Raji (cell line): ENCODE measurements around the gene TSPAN3.

ENCODE experiments used
- POLR2A ChIP-seq: IDR thresholded peaks from 2 replicates; pipeline ENCODE4 v1.6.1; 2011; ENCODE audit warnings: low read depth, low read length, control low read depth; ENCODE audit not compliant: insufficient read depth

TSPAN3 gene

GRCh38 chr15:77034695-77035489 lies 36.0 kb downstream of the TSPAN3 start:
- TF ChIP-seq POLR2A = no peak

- no peak for TF ChIP-seq POLR2A
These were observed 36.9 kb downstream of the TSPAN3 start for GRCh38 chr15:77033729-77034671.

DNA sequence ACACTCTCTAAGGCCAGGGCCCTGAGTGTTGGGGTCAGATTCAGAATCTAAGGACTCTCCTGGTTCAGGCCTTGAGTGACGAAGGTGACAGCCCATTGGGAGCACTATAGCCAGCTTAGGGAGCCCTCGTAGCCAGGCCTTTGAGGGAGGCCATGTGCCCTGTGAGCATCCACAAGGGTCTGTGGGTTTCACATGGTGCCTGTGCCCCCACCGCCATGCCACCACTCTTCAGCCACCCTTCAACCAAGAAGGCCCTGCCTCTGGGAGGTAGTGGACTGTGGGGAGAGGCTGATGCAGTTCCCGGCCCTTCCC lies 37.5 kb downstream of the TSPAN3 start:
- TF ChIP-seq POLR2A = no peak

DNA sequence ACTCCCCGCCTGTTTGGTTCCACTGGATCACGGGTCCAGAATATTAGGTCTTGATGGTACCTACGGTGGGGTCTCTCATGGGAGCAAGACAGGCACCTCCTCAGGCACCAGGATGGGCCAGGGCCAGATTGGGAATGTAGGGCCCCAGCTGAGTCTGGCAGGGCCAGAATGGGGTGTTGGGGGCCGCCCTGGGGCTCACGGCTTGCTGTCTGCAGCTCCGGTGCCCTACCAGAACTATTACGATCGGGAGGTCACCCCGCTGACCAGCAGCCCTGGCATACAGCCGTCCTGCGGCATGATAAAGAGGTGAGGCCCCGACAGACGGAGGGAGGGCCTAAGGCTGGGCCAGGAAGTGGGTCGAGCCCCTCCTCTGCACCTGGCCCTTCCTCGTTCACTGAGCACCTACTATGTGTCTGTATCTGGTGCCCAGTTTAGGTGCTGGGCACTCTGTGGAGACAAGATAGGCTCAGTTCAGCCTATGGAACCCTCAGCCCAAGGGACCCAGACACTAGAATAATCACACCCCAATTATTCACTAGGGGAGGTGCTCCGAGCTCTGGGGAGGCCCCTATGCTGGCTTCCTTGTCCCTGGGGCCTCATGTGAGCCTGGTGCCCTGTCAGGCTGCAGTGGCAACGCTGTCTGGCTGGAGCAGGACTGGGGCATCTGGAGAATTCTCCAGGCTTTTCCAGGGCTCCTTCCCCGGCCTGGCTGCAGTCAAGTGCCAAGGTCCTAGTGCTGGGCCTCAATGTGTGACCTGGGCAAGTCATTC lies 38.1 kb downstream of the TSPAN3 start:
- no peak for TF ChIP-seq POLR2A

DNA sequence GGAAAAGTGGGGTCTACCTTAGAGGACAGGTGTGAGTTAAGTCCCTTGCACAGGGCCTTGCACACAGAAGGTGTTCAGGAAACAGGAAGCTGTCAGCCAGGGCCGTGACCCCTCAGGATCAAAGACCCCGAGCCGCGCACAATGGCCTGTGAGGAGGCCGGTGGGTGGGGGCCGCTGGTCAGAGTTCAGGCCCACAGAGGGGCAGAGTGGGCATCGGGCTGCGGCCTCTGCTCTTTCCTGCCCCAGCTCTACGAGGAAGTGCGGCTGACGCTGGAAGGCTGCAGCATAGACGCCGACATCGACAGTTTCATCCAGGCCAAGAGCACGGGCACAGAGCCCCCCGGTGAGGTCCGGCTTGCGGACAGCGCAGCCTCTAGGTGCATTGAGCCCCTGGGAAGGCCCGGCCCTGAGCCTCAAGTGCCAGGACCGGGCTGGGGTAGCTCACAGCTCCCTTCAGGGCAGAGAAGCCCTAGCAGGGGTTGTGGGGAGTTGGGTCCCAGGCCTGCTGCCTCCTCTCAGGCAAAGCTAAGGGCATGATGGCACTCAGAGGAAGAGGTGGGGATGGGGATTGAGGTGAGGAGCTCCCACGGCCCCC lies 38.8 kb downstream of the TSPAN3 start:
- TF ChIP-seq POLR2A = no peak

- no peak for TF ChIP-seq POLR2A
These were observed 39.4 kb downstream of the TSPAN3 start for GRCh38 chr15:77031376-77032050.

DNA sequence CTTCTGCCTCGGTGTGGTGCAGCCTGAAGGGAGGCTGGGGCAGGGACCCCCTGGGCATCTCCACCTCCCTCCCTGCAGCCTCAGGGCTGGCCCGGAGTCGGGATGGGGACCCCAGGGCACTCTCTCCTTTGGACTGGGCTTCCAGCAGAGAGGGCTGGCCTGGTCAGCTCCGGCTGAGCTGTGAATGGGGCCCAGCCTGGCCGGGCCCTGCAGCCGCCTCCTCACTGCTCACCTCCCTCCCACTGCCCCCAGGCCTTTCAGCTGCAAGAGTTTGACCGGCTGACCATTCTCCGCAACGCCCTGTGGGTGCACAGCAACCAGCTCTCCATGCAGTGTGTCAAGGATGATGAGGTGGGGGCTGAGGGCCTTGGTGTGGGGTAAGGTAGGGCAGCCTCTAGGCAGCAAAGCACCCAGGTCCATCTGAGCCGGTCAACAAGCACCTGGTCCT lies 40.0 kb downstream of the TSPAN3 start:
- no peak for TF ChIP-seq POLR2A

GRCh38 chr15:77030048-77030927 lies 40.6 kb downstream of the TSPAN3 start:
- no peak for TF ChIP-seq POLR2A

- TF ChIP-seq POLR2A = no peak
These were observed 41.5 kb downstream of the TSPAN3 start for GRCh38 chr15:77029166-77030047.

DNA sequence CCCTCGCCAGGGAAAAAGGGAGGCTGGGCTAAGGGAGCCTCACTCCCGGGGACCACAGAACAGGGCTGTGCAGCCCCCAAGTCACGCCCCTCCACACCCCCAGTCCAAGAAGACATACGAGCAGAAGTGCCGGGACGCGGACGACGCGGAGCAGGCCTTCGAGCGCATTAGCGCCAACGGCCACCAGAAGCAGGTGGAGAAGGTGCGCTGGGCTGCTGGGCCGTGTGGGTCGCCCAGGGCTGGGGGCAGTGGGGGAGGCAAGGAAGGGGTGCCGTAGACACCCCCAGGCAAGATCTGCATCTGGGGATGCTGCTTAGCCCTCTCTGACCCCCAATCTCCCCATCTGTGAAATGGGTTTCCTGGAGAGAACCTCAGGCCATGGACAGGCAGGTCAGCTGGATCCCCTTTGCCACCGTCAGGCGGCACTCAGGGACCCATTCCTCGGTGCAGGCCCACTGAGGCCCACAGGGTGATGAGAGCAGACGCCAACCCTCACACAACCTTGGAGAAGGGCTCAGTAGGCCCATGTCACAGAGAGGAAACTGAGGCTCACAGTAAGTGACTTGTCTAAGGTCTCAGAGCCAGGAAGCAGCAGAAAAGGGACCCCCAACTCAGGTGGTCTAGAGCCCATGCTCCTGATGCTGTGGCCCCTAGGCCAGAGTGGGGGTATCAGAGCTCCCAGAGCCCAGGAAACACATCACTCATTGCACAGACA lies 42.3 kb downstream of the TSPAN3 start:
- no peak for TF ChIP-seq POLR2A

GRCh38 chr15:77027697-77028450 lies 43.0 kb downstream of the TSPAN3 start:
- TF ChIP-seq POLR2A = no peak
